Measurements from ENCODE around the gene MADCAM1.

GRCh38 chr19:495402-496111 lies 729 bp upstream of the MADCAM1 start:
- TF ChIP-seq CHD4 (IDR thresholded peaks at IDR 0.05) (no peak), TAF1 (IDR thresholded peaks at IDR 0.05; ENCODE audit: borderline replicate concordance, low read depth, low read length) (no peak), ATF3 (IDR thresholded peaks at IDR 0.05; ENCODE audit: borderline replicate concordance, extremely low read depth, low read depth, low read length) (no peak), POLR2A (IDR thresholded peaks at IDR 0.05; ENCODE audit: low read depth, low read length) (no peak), JUNB (IDR thresholded peaks at IDR 0.05) (no peak), CTCF (IDR thresholded peaks at IDR 0.05 in 2 of 3, conservative IDR thresholded peaks at IDR 0.05 in 1 of 3; ENCODE audit: control insufficient read depth in 2 of 3, extremely low read depth in 1 of 3, insufficient read depth in 1 of 3, low read depth in 3 of 3, low read length in 3 of 3) (peak; percentile 38 to 78 (median 66)), SPI1 (IDR thresholded peaks at IDR 0.05; ENCODE audit: borderline replicate concordance, insufficient read depth, low read depth, low read length) (no peak), POLR2AphosphoS5 (IDR thresholded peaks at IDR 0.05; ENCODE audit: low read length) (no peak), HDAC2 (IDR thresholded peaks at IDR 0.05) (no peak), USF2 (IDR thresholded peaks at IDR 0.05; ENCODE audit: borderline replicate concordance, low read depth, low read length) (no peak), RFX5 (IDR thresholded peaks at IDR 0.05; ENCODE audit: low read depth, low read length) (no peak), EZH2 (IDR thresholded peaks at IDR 0.05; ENCODE audit: borderline replicate concordance, control insufficient read depth, low read depth, low read length) (no peak), SIN3A (IDR thresholded peaks at IDR 0.05; ENCODE audit: low read depth, low read length) (no peak), EGR1 (IDR thresholded peaks at IDR 0.05; ENCODE audit: borderline replicate concordance in 1 of 2, low read depth in 2 of 2, low read length in 2 of 2) (peak in 1 of 2 experiments; percentile 42; a peak in 1 of 3 replicates)
